Vagina (tissue), 2 donors: ENCODE results near the gene ATG2B.
"Not testable (repeated sequence)": the region's sequence is repeated elsewhere in the genome, so short reads cannot be mapped to it uniquely, and the experiment has no call there.

Source experiments
- POLR2A ChIP-seq, 2 donors: fragments of 450-650 bp; IDR thresholded peaks; one replicate each; pipeline ENCODE4 v1.6.1; 2017; ENCODE audit warnings: antibody characterized with exemption in 2 of 2, mild to moderate bottlenecking in 2 of 2, moderate library complexity in 2 of 2
- TF ChIP-seq, protein P1 (sequence below), 3 experiments: fragments of 450-650 bp in 2 of 3; fragments of 200-600 bp in 1 of 3; sonication (generic) in 1 of 3; IDR thresholded peaks; one replicate each; pipeline ENCODE4 v1.5.1; 2017 to 2019; ENCODE audit warnings: antibody characterized with exemption in 3 of 3, mild to moderate bottlenecking in 2 of 3, moderate library complexity in 2 of 3

DNA sequence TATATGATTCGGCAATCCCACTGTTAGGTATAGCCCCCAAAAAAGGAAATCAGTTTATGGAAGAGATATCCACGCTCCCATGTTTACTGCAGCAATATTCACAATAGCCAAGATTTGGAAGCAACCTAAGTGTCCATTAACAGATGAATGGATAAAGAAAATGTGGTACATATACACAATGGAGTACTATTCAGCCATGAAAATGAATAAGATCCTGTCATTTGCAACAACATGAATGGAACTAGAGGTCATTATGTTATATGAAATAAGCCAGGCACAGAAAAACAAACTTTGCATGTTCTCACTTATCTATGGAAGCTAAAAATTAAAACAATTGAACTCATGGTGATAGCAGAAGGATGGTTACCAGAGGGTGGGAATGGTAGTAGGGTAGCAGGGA, 15.2 kb downstream of the ATG2B start:
- TF ChIP-seq, protein P1, sequence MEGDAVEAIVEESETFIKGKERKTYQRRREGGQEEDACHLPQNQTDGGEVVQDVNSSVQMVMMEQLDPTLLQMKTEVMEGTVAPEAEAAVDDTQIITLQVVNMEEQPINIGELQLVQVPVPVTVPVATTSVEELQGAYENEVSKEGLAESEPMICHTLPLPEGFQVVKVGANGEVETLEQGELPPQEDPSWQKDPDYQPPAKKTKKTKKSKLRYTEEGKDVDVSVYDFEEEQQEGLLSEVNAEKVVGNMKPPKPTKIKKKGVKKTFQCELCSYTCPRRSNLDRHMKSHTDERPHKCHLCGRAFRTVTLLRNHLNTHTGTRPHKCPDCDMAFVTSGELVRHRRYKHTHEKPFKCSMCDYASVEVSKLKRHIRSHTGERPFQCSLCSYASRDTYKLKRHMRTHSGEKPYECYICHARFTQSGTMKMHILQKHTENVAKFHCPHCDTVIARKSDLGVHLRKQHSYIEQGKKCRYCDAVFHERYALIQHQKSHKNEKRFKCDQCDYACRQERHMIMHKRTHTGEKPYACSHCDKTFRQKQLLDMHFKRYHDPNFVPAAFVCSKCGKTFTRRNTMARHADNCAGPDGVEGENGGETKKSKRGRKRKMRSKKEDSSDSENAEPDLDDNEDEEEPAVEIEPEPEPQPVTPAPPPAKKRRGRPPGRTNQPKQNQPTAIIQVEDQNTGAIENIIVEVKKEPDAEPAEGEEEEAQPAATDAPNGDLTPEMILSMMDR (IDR thresholded peaks at IDR 0.05): not testable (repeated sequence)
- not testable (repeated sequence) for TF ChIP-seq POLR2A (IDR thresholded peaks at IDR 0.05)
